Immature natural killer cell (primary cell): ENCODE data around the gene TLCD3A. TPM values are rescaled to one million over a fixed set of nuclear protein-coding genes. Genes with fewer than 3 reads are reported as not detected.
"Not testable (repeated sequence)": the region's sequence is repeated elsewhere in the genome, so short reads cannot be mapped to it uniquely, and the experiment has no call there.

Experiments
- DNase-seq, 3 donors: peaks; one replicate each; pipeline ENCODE4 v3.0.0; 2022; ENCODE audit warnings: mixed read lengths in 1 of 3
- H3K27ac Mint-ChIP-seq, 6 donors: one replicate each; pipeline ENCODE4 v1.8.0; 2020; ENCODE audit warnings: mixed read lengths in 6 of 6, mild to moderate bottlenecking in 5 of 6, inconsistent platforms in 4 of 6, moderate library complexity in 3 of 6
- H3K27me3 Mint-ChIP-seq, 3 donors: one replicate each; pipeline ENCODE4 v1.8.0; 2020 to 2021; ENCODE audit warnings: low read depth in 3 of 3, mild to moderate bottlenecking in 3 of 3, mixed read lengths in 3 of 3, moderate library complexity in 3 of 3, inconsistent platforms in 1 of 3
- H3K36me3 Mint-ChIP-seq, 3 donors: one replicate each; pipeline ENCODE4 v1.8.0; 2020; ENCODE audit warnings: mixed read lengths in 3 of 3, inconsistent platforms in 2 of 3, mild to moderate bottlenecking in 2 of 3
- H3K4me1 Mint-ChIP-seq, 2 donors: one replicate each; pipeline ENCODE4 v1.8.0; 2020; ENCODE audit warnings: inconsistent platforms in 2 of 2, mild to moderate bottlenecking in 2 of 2, mixed read lengths in 2 of 2, moderate library complexity in 1 of 2
- H3K4me3 Mint-ChIP-seq, 5 donors: one replicate each; pipeline ENCODE4 v1.8.0; 2020; ENCODE audit warnings: mild to moderate bottlenecking in 5 of 5, mixed read lengths in 5 of 5, inconsistent platforms in 3 of 5, moderate library complexity in 3 of 5
- H3K9me3 Mint-ChIP-seq, 6 donors: one replicate each; pipeline ENCODE4 v1.8.0; 2020; ENCODE audit warnings: mild to moderate bottlenecking in 6 of 6, mixed read lengths in 6 of 6, inconsistent platforms in 4 of 6, moderate library complexity in 3 of 6
- polyA plus RNA-seq, 3 donors: library from polyadenylated mRNA; unstranded; fragments of 300-500 nt; fragmentation: Illumina TruSeq; gene quantifications; one replicate each; pipeline ENCODE4 v1.2.3, GENCODE V29; 2021

TLCD3A gene
- polyA plus RNA-seq, 3 donors from 2014 or later, result 0.92 to 1.4 TPM; not detected in 1

DNA sequence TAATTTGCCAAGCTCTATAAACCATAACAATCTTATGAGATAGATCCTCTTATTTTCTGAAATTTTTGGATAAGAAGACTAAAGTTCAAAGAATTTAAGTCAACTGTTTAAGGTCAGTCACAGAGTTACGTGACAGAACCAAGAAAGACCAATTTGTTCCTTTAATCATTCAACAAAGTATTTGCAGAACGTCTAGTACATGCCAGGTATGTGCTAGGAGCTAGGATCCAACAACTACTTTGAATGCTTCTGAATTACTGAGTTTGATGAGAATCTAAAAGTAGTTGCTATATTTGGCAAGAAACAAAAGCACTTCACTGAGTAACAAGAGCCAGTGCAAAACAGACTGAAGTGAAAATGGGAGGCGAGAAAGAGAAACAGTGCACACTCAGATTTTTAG lies 34.7 kb downstream of the TLCD3A start:
- peaks cover 0 to 2% (median 0%) of the 10 kb centered on the region in 6 donors for H3K9me3 Mint-ChIP-seq
- H3K27me3 Mint-ChIP-seq, result peaks cover 0 to 3% (median 0%) of the 10 kb centered on the region in 3 donors
- H3K27ac Mint-ChIP-seq, result peak overlapping the region in 1 of 6 donors; percentile 10
- DNase-seq, result no peak
- H3K4me3 Mint-ChIP-seq, result no peak overlapping the region
- peaks cover 29 to 52% (median 29%) of the 10 kb centered on the region in 3 donors for H3K36me3 Mint-ChIP-seq
- H3K4me1 Mint-ChIP-seq, result no peaks in the 10 kb centered on the region

DNA sequence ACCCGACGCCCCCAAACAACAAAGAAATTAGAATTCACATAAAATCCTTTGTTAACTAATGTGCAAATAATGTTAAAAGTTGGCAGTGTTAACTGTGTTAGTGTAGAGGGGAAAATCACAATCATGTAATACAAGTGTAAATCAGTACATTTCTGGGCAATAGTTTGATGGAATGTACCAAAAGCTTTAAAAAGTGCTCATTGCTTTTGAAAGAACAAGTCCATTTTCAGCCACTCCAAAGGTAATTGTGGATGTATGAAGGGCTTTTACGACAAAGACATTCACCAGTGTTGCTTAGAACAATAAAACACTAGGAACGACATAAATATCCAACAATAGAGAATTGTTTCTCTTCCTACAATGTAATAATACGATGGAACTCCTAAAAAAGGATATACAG lies 40.6 kb downstream of the TLCD3A start:
- no peak for DNase-seq
- Mint-ChIP-seq H3K4me1 (peaks cover 2 to 12% of the 10 kb centered on the region in 2 donors), H3K36me3 (peaks cover 19 to 52% (median 37%) of the 10 kb centered on the region in 3 donors), H3K27ac (no peak overlapping the region), H3K27me3 (peaks cover 0 to 2% (median 0%) of the 10 kb centered on the region in 3 donors), H3K4me3 (no peak overlapping the region), H3K9me3 (peaks cover 0 to 2% (median 0%) of the 10 kb centered on the region in 6 donors)

DNA sequence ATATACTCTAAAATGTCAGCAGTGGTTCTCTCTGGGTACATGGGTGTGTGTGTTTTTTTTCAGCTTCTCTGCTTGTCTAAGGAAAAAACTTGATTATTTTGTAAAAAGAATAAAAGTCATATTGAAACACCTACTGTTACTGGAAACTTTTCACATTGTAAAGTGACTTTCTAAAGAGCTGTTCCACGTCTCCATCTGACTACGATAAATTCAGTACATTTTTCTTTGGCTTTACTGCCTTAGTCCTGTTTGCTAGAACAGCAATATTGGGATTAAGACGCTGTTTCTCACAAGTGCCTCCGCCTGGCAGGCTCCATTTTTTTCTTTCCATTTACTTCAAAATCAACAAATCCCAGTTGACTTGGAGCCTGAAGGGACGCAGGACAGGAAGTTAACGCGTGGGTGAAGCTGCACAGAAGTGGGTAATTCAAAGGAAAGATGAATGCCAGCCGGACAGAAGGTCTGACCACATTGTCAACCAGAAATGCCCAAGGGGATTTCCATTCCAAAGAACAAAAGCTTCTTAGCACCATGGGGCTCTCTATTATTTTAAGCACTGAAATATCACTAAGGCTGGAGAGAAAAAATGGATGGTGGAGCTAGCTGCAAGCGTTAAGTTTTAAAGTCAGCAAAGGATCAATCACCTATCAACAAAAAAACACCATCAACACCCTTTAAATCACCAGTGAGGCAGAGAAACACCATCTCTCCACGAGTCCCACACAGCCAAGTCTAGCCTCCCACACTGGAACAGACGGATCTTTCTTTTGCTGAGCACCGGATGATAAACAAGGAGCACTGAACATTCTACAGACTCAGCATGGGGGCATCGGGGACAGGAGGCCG lies 41.3 kb downstream of the TLCD3A start:
- no peak overlapping the region for H3K4me3 Mint-ChIP-seq
- DNase-seq, result no peak
- peaks cover 0 to 2% (median 0%) of the 10 kb centered on the region in 3 donors for H3K27me3 Mint-ChIP-seq
- peaks cover 22 to 54% (median 39%) of the 10 kb centered on the region in 3 donors for H3K36me3 Mint-ChIP-seq
- peaks cover 2 to 12% of the 10 kb centered on the region in 2 donors for H3K4me1 Mint-ChIP-seq
- no peak overlapping the region for H3K27ac Mint-ChIP-seq
- peaks cover 0 to 2% (median 0%) of the 10 kb centered on the region in 6 donors for H3K9me3 Mint-ChIP-seq

DNA sequence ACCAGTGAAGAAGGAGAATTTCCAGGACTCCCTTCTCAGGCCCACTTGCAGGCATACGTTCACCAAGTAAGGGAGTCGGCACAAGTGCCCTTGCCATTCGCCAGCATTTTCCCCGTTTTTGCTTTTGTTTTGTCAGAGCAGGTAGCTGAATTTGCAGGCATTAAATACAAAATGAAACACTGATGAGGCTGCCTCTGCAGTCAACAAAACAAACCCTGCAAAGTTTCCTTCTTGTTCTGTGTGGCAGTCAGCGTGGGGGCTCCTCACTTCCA lies 41.9 kb downstream of the TLCD3A start:
- no peak overlapping the region for H3K4me3 Mint-ChIP-seq

DNA sequence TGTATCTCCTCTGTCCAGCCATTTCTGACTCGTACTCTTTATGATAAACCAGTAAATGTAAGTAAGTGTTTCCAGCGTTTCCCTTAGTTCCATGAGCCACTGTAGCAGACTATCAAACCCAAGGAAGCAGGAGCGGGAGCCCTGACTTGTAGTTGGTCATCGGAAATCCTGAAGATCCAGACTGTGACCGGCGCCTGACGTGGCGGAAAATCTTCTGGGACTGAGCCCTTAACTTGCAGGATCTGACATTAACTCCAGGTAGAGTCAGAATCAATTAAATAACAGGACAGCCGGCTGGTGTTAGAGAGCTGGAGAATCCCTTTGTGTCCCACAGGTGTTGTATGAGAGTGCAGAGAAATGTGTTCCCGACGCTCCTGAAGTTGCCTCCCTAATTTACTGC lies 45.7 kb downstream of the TLCD3A start:
- Mint-ChIP-seq H3K4me1 (peaks cover 21 to 37% of the 10 kb centered on the region in 2 donors), H3K36me3 (peaks cover 8 to 29% (median 26%) of the 10 kb centered on the region in 3 donors), H3K4me3 (no peak overlapping the region), H3K27ac (no peak overlapping the region), H3K9me3 (no peaks in the 10 kb centered on the region), H3K27me3 (peaks cover 7 to 16% (median 9%) of the 10 kb centered on the region in 3 donors)
- no peak for DNase-seq

More for the DNA sequence above, 41.9 kb downstream of the TLCD3A start:
- Mint-ChIP-seq H3K36me3 (peaks cover 18 to 49% (median 39%) of the 10 kb centered on the region in 3 donors), H3K27ac (no peak overlapping the region), H3K4me1 (peaks cover 2 to 12% of the 10 kb centered on the region in 2 donors), H3K27me3 (peaks cover 0 to 2% (median 0%) of the 10 kb centered on the region in 3 donors), H3K9me3 (no peaks in the 10 kb centered on the region)
- DNase-seq, result no peak

DNA sequence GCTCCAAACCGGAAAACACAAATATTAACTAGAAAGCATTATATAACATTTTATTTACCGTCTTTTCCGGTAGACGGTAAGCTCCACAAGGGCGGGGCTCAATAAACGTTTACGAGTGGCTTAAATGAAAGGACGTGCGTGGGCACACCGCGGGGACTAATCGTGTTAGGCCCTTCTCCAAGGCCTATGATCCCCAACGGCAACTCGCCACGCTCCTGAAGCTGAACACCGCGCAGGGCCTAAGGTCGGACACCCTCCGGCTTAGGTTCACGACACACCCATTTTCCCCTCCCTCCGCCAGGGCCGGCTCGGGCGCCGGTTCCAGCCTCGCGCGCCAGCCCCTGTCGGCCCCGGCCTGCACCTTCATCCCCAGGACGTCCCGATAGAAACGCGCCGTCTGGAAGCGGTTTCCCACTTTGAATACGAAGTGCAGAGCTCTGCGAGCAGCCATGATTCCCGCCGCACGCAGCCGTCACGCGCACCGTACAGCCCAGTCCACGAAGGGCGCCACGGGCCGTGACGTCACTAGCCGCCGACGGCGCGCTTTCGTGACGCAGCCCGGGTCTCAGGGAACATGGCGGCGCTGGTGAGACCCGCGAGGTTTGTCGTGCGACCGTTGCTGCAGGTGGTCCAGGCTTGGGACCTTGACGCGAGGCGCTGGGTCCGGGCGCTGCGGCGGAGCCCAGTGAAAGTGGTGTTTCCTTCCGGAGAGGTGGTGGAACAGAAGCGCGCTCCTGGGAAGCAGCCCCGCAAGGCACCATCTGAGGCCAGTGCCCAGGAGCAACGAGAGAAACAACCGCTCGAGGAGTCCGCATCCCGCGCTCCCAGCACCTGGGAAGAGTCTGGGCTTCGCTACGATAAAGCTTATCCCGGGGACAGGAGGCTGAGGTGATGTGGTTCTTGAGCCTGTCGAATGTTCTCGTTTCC lies 49.7 kb downstream of the TLCD3A start, which contains the start of the genes GLOD4 and MRM3:
TSS of gene GLOD4 (minus strand) at position 476 of the 927 bp plus-strand sequence. CDS start at position 451, 25 bp downstream.
TSS of gene MRM3 (plus strand) at position 549 of the 927 bp plus-strand sequence. CDS start at position 575, 26 bp downstream.
- no peaks in the 10 kb centered on the region for H3K9me3 Mint-ChIP-seq
- peak within 1 kb of the TSS; percentile 91 to 98 (median 96) for H3K27ac Mint-ChIP-seq
- H3K4me1 Mint-ChIP-seq, result peaks cover 31 to 50% of the 10 kb centered on the region in 2 donors
- H3K4me3 Mint-ChIP-seq, result peak within 1 kb of the TSS; percentile 96 to 98 (median 97)
- peaks cover 8 to 10% (median 8%) of the 10 kb centered on the region in 3 donors for H3K36me3 Mint-ChIP-seq
- DNase-seq, result peak; percentile 94 to 95 (median 94)
- H3K27me3 Mint-ChIP-seq, result peaks cover 7 to 14% (median 9%) of the 10 kb centered on the region in 3 donors

DNA sequence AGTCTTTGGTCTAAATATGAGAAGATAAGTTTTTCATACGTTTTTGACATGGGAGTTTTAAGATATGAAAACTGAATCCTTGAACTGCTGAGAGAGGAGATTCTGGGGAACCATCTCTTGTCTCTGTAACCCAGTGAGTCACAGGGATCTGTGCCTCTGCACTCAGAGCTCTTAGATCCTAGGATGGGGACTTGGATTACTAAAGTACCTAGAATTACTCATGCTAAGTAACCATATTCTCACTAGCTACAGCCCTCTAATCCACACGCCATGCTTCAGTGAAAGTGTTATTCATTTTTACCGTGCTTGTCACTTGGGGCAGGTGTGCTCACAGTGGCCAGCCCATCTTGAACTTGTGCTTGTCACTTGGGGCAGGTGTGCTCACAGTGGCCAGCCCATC lies 51.7 kb downstream of the TLCD3A start:
- Mint-ChIP-seq H3K27me3 (peaks cover 7 to 14% (median 9%) of the 10 kb centered on the region in 3 donors), H3K4me3 (peak overlapping the region; percentile 45 to 97 (median 96)), H3K9me3 (no peaks in the 10 kb centered on the region), H3K27ac (peak overlapping the region in 1 of 6 donors; percentile 30), H3K36me3 (peaks cover 4 to 7% (median 5%) of the 10 kb centered on the region in 3 donors), H3K4me1 (peaks cover 31 to 50% of the 10 kb centered on the region in 2 donors)
- DNase-seq, result no peak

DNA sequence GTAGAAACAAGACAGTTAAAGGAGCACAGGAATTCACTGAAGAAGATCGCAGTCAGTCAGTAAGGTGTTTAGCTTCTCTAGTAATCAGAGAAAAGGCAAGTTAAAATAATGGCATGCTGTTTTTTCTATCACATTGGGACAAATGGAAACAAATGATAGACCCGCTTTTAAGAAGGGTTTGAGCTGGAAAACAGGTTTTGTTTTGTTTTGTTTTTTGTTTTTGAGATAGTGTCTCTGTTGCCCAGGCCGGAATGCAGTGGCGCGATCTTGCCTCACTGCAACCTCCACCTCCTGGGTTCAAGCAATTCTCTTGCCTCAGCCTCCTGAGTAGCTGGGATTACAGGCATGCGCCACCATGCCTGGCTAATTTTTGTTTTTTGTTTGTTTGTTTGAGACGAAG lies 53.5 kb downstream of the TLCD3A start:
- not testable (repeated sequence) for H3K4me3 Mint-ChIP-seq, H3K9me3 Mint-ChIP-seq, DNase-seq, H3K27ac Mint-ChIP-seq
- H3K36me3 Mint-ChIP-seq, result peaks cover 5 to 11% (median 6%) of the 10 kb centered on the region in 3 donors
- H3K4me1 Mint-ChIP-seq, result peaks cover 28 to 43% of the 10 kb centered on the region in 2 donors
- H3K27me3 Mint-ChIP-seq, result peaks cover 7 to 14% (median 9%) of the 10 kb centered on the region in 3 donors

DNA sequence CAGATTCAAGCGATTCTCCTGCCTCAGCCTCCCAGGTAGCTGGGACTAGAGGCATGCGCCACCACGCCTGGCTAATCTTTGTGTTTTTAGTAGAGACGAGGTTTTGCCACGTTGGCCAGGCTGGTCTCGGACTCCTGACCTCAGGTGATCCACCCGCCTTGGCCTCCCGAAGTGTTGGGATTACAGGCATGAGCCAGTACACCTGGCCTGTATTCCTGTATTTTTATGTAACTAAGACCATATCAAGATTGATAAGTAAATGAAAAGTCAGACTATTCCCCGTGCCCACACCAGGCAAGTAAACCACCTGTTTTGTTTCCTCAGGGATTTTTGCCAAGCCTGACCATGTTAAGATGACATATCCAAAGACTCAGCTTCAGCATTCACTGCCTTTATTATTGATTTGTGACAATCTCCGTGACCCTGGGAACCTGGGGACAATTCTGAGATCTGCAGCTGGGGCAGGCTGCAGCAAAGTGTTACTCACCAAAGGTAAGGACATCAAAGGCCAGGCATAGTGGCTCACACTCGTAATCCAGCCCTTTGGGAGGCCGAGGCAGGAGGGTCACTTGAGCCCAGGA lies 55.3 kb downstream of the TLCD3A start:
- Mint-ChIP-seq H3K27me3 (peaks cover 0 to 4% (median 0%) of the 10 kb centered on the region in 3 donors), H3K4me1 (peaks cover 17 to 25% of the 10 kb centered on the region in 2 donors), H3K4me3 (no peak overlapping the region), H3K27ac (no peak overlapping the region), H3K9me3 (no peaks in the 10 kb centered on the region), H3K36me3 (peaks cover 9 to 21% (median 18%) of the 10 kb centered on the region in 3 donors)
- DNase-seq, result no peak

DNA sequence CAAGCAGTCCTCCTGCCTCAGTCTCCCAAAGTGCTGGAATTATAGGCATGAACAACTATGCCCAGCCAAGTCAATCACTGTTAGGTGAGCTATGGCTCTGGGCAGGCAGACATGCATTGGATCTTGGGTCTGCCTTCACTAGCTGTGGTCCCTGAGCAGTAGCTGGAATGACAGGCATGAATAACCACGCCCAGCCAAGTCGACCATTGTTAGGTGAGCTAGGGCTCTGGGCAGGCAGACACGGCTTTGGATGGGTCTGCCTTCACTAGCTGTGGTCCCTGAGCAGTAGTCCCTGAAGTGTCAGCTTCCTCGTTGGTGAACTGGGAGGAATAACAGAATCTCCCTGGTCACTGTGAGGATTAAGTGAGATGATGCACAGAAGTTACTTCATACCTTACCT lies 56.2 kb downstream of the TLCD3A start:
- Mint-ChIP-seq H3K27ac (no peak overlapping the region), H3K4me1 (peaks cover 10 to 19% of the 10 kb centered on the region in 2 donors), H3K9me3 (no peaks in the 10 kb centered on the region), H3K36me3 (peaks cover 9 to 21% (median 20%) of the 10 kb centered on the region in 3 donors), H3K4me3 (no peak overlapping the region), H3K27me3 (no peaks in the 10 kb centered on the region)
- DNase-seq, result no peak

DNA sequence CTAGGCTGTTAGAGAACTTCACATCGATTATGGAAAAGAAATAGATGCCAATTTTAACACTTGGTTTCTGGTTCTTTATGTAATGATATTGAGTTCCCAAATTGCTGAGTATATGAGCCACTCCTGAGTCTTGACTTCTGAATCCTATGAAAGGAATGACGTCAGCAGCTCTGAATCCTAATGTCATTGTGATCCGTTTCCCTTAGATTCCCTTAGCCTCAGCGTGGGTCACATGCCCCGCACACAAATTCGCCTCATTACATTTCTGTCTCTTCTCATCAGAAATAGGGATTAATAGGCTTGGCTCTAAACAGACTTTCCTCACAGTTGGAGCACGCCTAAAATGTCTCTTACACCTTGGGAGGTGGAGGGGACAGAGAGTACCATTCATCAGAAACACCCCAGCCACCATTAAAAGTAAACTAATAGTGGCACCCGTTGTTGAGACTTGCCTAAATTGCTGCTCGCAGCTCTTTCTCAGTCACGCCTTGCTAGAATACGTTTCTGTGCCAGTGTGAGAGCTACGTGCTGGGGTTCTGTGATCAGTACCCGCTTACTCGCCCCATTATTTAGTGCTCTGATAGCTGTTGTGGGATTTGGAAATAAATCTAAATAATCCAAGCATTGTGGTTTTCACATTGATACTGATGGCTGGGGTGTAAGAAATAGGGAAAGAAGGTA lies 56.9 kb downstream of the TLCD3A start:
- DNase-seq, result no peak
- Mint-ChIP-seq H3K27me3 (no peaks in the 10 kb centered on the region), H3K4me1 (peaks cover 4 to 12% of the 10 kb centered on the region in 2 donors), H3K4me3 (no peak overlapping the region), H3K9me3 (no peaks in the 10 kb centered on the region), H3K36me3 (peaks cover 9 to 21% (median 20%) of the 10 kb centered on the region in 3 donors), H3K27ac (no peak overlapping the region)

DNA sequence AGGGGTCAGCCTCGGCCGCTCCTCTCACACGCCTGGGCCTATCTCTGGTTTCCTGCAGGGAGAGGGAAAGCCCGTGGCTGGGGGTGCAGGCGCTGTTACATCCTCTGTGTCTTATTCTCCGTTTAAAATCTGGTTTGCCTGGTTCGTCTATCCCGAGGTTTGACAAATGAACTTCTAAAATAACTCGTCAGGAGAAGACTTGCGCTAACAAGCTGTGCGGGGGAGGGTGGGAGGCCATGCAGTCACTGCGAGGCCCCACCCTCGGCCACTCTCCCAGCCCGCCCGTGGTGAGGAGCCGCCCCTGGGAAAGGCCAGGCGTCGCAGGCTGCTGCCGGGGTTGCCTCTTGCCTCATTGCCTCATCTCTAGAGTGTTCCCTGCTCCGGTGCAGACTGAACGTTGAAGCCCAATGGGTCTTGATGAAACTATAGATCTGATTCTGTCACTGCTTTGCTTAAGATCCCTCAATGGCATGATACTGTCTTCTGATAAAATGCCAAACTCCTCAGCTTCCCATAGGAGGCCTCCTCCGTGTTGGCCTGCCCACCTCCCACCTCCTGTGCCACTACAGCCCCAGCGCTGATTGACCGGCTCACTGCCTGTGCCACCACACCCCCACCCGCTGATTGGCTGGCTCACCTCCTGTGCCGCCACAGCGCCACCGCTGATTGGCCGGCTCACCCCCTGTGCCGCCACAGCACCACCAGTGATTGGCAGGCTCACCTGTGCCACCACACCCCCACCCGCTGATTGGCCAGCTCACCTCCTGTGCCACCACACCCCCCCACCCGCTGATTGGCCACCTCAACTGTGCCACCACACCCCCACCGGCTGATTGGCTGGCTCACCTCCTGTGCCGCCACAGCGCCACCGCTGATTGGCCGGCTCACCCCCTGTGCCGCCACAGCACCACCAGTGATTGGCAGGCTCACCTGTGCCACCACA lies 57.8 kb downstream of the TLCD3A start:
- H3K4me3 Mint-ChIP-seq, DNase-seq, H3K27ac Mint-ChIP-seq, H3K9me3 Mint-ChIP-seq, H3K27me3 Mint-ChIP-seq: not testable (repeated sequence)
- H3K36me3 Mint-ChIP-seq, result peaks cover 9 to 21% (median 20%) of the 10 kb centered on the region in 3 donors
- peaks cover 9 to 12% of the 10 kb centered on the region in 2 donors for H3K4me1 Mint-ChIP-seq
